Activated CD4-positive, alpha-beta T cell treated with anti-CD3 and anti-CD28 coated beads, Interleukin-2, amount 50 U/mL, for 16 hours (primary cell): ENCODE data around the gene MIOS.

Experiments
- DNase-seq: peaks from one replicate; pipeline ENCODE4 v3.0.0-alpha.2; 2020

The MIOS gene

GRCh38 chr7:7566651-7567611 is at the start of gene MIOS:
MIOS (plus strand) TSS chr7:7566884; CDS start chr7:7572476, 5,592 bp downstream.
- DNase-seq = peak; percentile 87

GRCh38 chr7:7517754-7518153 is 48.9 kb upstream of the MIOS start:
- DNase-seq = no peak

GRCh38 chr7:7519056-7519455 is 47.6 kb upstream of the MIOS start:
- no peak for DNase-seq

GRCh38 chr7:7519528-7519927 is 47.2 kb upstream of the MIOS start:
- DNase-seq = no peak

- DNase-seq = peak; percentile 1
Measured at GRCh38 chr7:7521259-7521658, 45.4 kb upstream of the MIOS start.

GRCh38 chr7:7522421-7522820 is 44.3 kb upstream of the MIOS start:
- no peak for DNase-seq

GRCh38 chr7:7524121-7524520 is 42.6 kb upstream of the MIOS start:
- DNase-seq = no peak

GRCh38 chr7:7526006-7526405 is 40.7 kb upstream of the MIOS start:
- DNase-seq = no peak

GRCh38 chr7:7527047-7527446 is 39.6 kb upstream of the MIOS start:
- no peak for DNase-seq

GRCh38 chr7:7529328-7529727 is 37.4 kb upstream of the MIOS start:
- no peak for DNase-seq

GRCh38 chr7:7533831-7534430 is 32.8 kb upstream of the MIOS start:
- no peak for DNase-seq

- DNase-seq = no peak
Measured at GRCh38 chr7:7535691-7536090, 31.0 kb upstream of the MIOS start, which contains the start of gene COL28A1. COL28A1 (minus strand) TSS chr7:7535873; CDS start chr7:7532875, 2,998 bp downstream.

- DNase-seq = no peak
Measured at GRCh38 chr7:7536396-7537019, 30.2 kb upstream of the MIOS start.

- DNase-seq = no peak
Measured at GRCh38 chr7:7537711-7538110, 29.0 kb upstream of the MIOS start.

GRCh38 chr7:7539152-7539551 is 27.5 kb upstream of the MIOS start:
- no peak for DNase-seq

- no peak for DNase-seq
Measured at GRCh38 chr7:7539711-7540110, 27.0 kb upstream of the MIOS start.

GRCh38 chr7:7542251-7542835 is 24.3 kb upstream of the MIOS start:
- DNase-seq = no peak

GRCh38 chr7:7548407-7548806 is 18.3 kb upstream of the MIOS start:
- no peak for DNase-seq

GRCh38 chr7:7550663-7551062 is 16.0 kb upstream of the MIOS start:
- DNase-seq = no peak

- no peak for DNase-seq
Measured at GRCh38 chr7:7552199-7552598, 14.5 kb upstream of the MIOS start.

GRCh38 chr7:7553386-7553785 is 13.3 kb upstream of the MIOS start:
- no peak for DNase-seq

GRCh38 chr7:7554021-7554432 is 12.7 kb upstream of the MIOS start:
- no peak for DNase-seq
